Measurements from ENCODE around the gene KMT2E. TPM values are rescaled to one million over a fixed set of nuclear protein-coding genes. Genes with fewer than 3 reads are reported as not detected.
"Not testable (repeated sequence)": the region's sequence is repeated elsewhere in the genome, so short reads cannot be mapped to it uniquely, and the experiment has no call there.

KMT2E gene
- 161 TPM for total RNA-seq

- DNase-seq (ENCODE audit: low spot score) (peak; percentile 95), ATAC-seq (peak; percentile 75)
- intact Hi-C loops (cut with DNase I): no loop called here
Measured at GRCh38 chr7:105013816-105014692, at the start of gene KMT2E. Gene KMT2E, plus strand, starts transcription at chr7:105014205. Its CDS starts 26,748 bp downstream, at chr7:105040953.

GRCh38 chr7:104964626-104965236 is 49.3 kb upstream of the KMT2E start:
- intact Hi-C loops (cut with DNase I): no loop called here
- DNase-seq (ENCODE audit: low spot score) (no peak), ATAC-seq (no peak)

DNA sequence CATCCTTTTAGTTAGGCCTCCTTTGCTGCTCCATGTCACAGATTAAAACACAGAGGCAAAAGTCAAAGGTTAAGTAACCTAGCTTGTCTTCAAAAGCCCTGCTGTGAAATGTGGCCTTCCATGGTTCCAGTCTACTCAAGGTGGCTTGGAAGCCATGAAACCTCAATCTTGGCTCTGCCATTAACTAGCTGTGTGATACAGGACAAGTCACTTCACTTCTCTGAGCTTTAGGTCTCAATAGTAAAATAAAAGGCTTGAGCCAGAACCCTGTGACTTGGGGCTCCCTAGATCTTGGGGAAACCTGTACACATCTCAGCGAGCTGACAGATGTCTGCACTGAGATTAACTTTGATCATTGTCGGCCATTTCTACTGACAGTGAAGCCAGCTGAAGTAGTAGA is 48.0 kb upstream of the KMT2E start:
- ATAC-seq: no peak
- intact Hi-C loops (cut with DNase I): no loop called here
- DNase-seq (ENCODE audit: low spot score): no peak

DNA sequence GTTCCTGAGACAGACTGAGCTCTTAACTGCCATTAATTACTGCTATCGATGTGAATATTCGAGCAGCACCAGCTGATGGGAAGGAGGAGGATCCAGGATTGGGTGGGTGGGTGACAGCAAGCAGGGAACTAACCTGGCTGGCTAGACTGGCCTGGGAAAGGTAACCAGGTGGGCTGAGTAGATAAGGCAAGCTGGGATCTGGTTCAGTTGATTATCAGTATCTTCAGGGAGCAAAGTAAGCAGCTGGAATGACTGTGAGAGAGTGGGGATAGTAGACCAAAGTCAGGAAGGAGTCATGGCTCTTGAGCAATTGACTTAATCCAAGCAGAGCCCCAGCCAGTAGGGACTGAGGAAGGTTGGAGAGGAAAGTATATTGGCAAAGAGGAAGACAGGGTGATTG is 46.9 kb upstream of the KMT2E start:
- ATAC-seq (no peak), DNase-seq (ENCODE audit: low spot score) (no peak)
- intact Hi-C loops (cut with DNase I): no loop called here

GRCh38 chr7:104967595-104967994 is 46.4 kb upstream of the KMT2E start:
- intact Hi-C loops (cut with DNase I): no loop called here
- DNase-seq (ENCODE audit: low spot score) (no peak), ATAC-seq (no peak)

GRCh38 chr7:104968648-104969047 is 45.4 kb upstream of the KMT2E start:
- intact Hi-C loops (cut with DNase I): no loop called here

DNA sequence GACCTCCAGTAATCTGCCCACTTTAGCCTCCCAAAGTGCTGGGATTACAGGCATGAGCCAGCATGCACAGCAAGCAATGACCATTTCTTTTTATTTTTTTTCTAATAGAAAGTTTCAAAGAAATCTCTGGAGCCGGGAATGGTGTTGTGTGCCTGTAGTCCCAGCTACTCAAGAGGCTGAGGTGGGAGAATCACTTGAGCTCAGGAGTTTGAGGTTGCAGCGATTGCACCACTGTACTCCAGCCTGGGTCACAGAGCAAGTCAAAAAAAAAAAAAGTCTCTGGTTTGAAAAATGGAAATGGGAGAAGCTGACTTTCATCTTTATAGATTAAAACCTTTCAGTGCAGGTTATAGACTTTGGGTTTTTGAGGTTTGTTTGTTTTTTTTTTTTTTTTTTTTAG is 44.8 kb upstream of the KMT2E start:
- ATAC-seq (no peak), DNase-seq (ENCODE audit: low spot score) (no peak)
- intact Hi-C loops (cut with DNase I): no loop called here

More at GRCh38 chr7:104968648-104969047, 45.4 kb upstream of the KMT2E start:
- no peak for DNase-seq (ENCODE audit: low spot score)
- ATAC-seq: no peak

- ATAC-seq (peak; percentile 84), DNase-seq (ENCODE audit: low spot score) (no peak)
- intact Hi-C loops (cut with DNase I): no loop called here
Measured at GRCh38 chr7:104971290-104972071, 42.5 kb upstream of the KMT2E start.

GRCh38 chr7:104972500-104972899 is 41.5 kb upstream of the KMT2E start:
- ATAC-seq (no peak), DNase-seq (ENCODE audit: low spot score) (no peak)
- intact Hi-C loops (cut with DNase I): no loop called here

- ATAC-seq: no peak
- DNase-seq (ENCODE audit: low spot score): no peak
- intact Hi-C loops (cut with DNase I): no loop called here
Measured at GRCh38 chr7:104973227-104973626, 40.8 kb upstream of the KMT2E start.

DNA sequence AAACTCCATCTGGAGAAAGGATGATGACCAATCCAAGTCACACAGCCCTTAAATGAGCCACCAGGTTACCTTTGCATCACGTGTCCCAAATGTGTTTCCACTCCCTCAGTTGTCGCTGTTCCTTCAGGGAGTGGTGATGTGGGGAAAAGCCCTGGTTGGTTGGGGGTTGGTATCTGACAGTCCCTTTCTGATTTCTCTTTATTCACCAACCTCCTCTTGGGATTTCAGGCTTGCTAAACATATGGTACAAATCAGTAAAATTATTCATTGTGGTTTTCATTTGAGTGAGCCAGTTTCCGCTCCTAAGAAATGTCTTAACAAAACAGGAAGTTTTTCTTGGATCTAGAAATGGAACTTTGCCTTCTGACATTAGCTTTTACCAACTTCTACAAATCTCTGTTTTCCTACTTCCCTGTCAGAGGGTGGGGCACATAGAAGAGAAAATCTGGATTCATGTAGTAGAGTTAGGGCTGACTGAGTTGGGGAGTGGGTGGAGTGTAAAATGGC is 40.0 kb upstream of the KMT2E start:
- ATAC-seq (peak; percentile 57), DNase-seq (ENCODE audit: low spot score) (no peak)
- intact Hi-C loops (cut with DNase I): no loop called here

DNA sequence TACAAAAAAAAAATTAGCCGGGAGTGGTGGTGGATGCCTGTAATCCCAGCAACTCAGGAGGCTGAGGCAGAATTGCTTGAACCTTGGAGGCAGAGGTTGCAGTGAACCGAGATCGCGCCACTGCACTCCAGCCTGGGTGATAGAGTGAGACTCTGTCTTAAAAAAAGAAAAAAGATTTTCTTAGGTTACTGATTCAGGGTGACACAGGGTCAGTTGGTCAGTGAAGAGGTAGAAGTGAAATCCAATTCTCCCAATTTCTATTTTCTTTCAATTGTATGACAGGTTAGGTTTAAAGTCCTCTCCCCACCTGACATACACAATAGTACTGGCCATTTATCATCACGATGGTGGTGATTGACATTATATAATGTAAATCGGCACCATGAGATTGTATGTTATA is 38.5 kb upstream of the KMT2E start:
- ATAC-seq; intact Hi-C loops (cut with DNase I); DNase-seq (ENCODE audit: low spot score): not testable (repeated sequence)

GRCh38 chr7:104976966-104977636 is 36.9 kb upstream of the KMT2E start:
- intact Hi-C loops (cut with DNase I): no loop called here
- no peak for ATAC-seq

GRCh38 chr7:104978460-104978859 is 35.5 kb upstream of the KMT2E start:
- intact Hi-C loops (cut with DNase I): no loop called here
- ATAC-seq: peak; percentile 41
- no peak for DNase-seq (ENCODE audit: low spot score)

More at GRCh38 chr7:104976966-104977636, 36.9 kb upstream of the KMT2E start:
- DNase-seq (ENCODE audit: low spot score): no peak

- DNase-seq (ENCODE audit: low spot score) (no peak), ATAC-seq (no peak)
- intact Hi-C loops (cut with DNase I): no loop called here
Measured at GRCh38 chr7:104979167-104979841, 34.7 kb upstream of the KMT2E start.

DNA sequence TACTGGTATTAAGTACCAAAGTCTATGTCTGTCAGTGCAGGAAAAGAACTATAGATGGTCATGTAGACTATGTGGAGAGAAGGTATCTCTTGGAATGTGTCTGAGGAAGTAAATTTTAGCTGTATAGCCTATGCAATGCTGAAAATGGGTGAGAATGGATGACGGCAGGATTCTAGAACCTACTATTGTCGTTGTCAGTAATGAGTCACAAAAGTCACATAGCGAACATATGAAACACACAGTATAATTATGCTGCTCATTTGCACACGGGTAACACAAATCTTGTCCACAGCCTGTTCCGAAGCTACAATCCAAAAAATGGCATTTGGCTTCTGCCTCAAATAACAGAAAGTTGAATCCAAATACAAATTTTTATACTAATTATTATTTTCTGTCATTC is 33.6 kb upstream of the KMT2E start:
- no peak for DNase-seq (ENCODE audit: low spot score)
- intact Hi-C loops (cut with DNase I): no loop called here

GRCh38 chr7:104980841-104981671 is 32.9 kb upstream of the KMT2E start:
- no peak for DNase-seq (ENCODE audit: low spot score)
- no peak for ATAC-seq
- intact Hi-C loops (cut with DNase I): no loop called here

More for the DNA sequence above, 33.6 kb upstream of the KMT2E start:
- no peak for ATAC-seq

DNA sequence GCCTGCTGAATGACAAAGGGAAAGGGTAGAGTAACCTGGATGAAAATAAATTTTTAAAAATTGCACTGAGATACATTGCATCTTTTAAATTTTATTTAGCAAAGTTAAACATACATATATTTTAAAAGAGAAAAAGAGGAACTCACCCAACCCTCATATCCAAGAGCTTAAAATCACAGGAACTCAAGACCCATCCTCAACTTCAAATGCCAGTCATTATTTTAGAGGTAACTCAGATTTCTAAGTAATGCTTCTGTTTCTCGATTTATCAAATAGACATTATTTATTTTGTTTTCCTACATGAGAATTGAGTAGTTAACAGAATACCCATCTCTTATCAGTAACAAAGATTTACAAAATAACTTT is 32.4 kb upstream of the KMT2E start:
- intact Hi-C loops (cut with DNase I): no loop called here
- ATAC-seq (no peak), DNase-seq (ENCODE audit: low spot score) (no peak)
